ENCODE measurements around the gene PRKCH.

Gene PRKCH

GRCh38 chr14:61334197-61334701 lies 12.9 kb downstream of the PRKCH start:
- H3K36me3 ChIP-seq (ENCODE audit: insufficient read depth, low read length) = no peaks in the 10 kb centered on the region; the same call in 1 of the 2 replicates
- H3K4me1 ChIP-seq (ENCODE audit: insufficient read depth, low read length, poor library complexity, severe bottlenecking) = peaks cover 82% of the 10 kb centered on the region
- H3K9me3 ChIP-seq (ENCODE audit: insufficient read depth, low read depth, low read length) = no peaks in the 10 kb centered on the region
- no peaks in the 10 kb centered on the region for H3K9me2 ChIP-seq (replicated peaks; ENCODE audit: low read depth, low read length)
- no peaks in the 10 kb centered on the region for H3F3A ChIP-seq (ENCODE audit: low read depth)
- H3K9ac ChIP-seq (ENCODE audit: low read depth, low read length, poor library complexity, severe bottlenecking) = no peak overlapping the region
- no peaks in the 10 kb centered on the region for H3K27me3 ChIP-seq (ENCODE audit: insufficient read depth, low read length, poor library complexity, severe bottlenecking)
- peak overlapping the region; percentile 7 for H3K4me3 ChIP-seq (ENCODE audit: low read length, poor library complexity, severe bottlenecking)
- H4K20me1 ChIP-seq (ENCODE audit: insufficient read depth, low read length, poor library complexity, severe bottlenecking) = peaks cover 88% of the 10 kb centered on the region
- TF ChIP-seq EZH2phosphoT487 (IDR thresholded peaks at IDR 0.05; ENCODE audit: borderline replicate concordance) = no peak
- TF ChIP-seq CTCF (conservative IDR thresholded peaks at IDR 0.05; ENCODE audit: low read length) = no peak
- peaks cover 98% of the 10 kb centered on the region for H3K79me2 ChIP-seq (ENCODE audit: insufficient read depth, low read length)
- peak overlapping the region; percentile 71 for H3K4me2 ChIP-seq (ENCODE audit: low read depth, low read length, poor library complexity, severe bottlenecking)
- H2AFZ ChIP-seq (ENCODE audit: low read length) = no peak overlapping the region

DNA sequence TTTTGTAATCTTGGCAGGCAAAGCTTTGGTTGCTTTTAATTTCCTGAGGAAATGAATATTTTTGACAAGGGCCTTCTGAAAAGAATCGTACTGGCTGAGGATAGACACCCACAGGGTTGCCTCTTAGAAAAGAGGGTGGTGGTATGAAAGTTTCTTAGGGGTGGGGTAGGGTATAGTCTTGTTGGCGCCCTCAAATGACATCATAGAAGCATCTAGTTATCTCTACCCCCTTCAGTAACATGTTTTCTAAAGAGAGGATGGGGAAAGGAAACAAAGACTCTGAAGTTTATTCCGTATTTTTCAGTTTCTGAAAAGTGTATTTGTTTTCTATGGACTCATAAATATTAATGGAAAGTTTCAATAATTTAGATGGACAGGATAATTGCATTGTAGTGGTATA lies 13.7 kb downstream of the PRKCH start:
- H4K20me1 ChIP-seq (ENCODE audit: insufficient read depth, low read length, poor library complexity, severe bottlenecking) = peaks cover 86% of the 10 kb centered on the region

GRCh38 chr14:61335671-61336275 lies 14.4 kb downstream of the PRKCH start:
- Histone ChIP-seq H3K4me1 (ENCODE audit: insufficient read depth, low read length, poor library complexity, severe bottlenecking) (peaks cover 77% of the 10 kb centered on the region), H3K9me2 (replicated peaks; ENCODE audit: low read depth, low read length) (no peaks in the 10 kb centered on the region), H2AFZ (ENCODE audit: low read length) (no peak overlapping the region), H3F3A (ENCODE audit: low read depth) (no peaks in the 10 kb centered on the region), H3K79me2 (ENCODE audit: insufficient read depth, low read length) (peaks cover 94% of the 10 kb centered on the region), H3K27me3 (ENCODE audit: insufficient read depth, low read length, poor library complexity, severe bottlenecking) (no peaks in the 10 kb centered on the region), H4K20me1 (ENCODE audit: insufficient read depth, low read length, poor library complexity, severe bottlenecking) (peaks cover 83% of the 10 kb centered on the region), H3K9me3 (ENCODE audit: insufficient read depth, low read depth, low read length) (no peaks in the 10 kb centered on the region), H3K4me3 (ENCODE audit: low read length, poor library complexity, severe bottlenecking) (no peak overlapping the region), H3K9ac (ENCODE audit: low read depth, low read length, poor library complexity, severe bottlenecking) (no peak overlapping the region), H3K36me3 (ENCODE audit: insufficient read depth, low read length) (no peaks in the 10 kb centered on the region; the same call in 1 of the 2 replicates), H3K4me2 (ENCODE audit: low read depth, low read length, poor library complexity, severe bottlenecking) (peak overlapping the region; percentile 26)
- TF ChIP-seq CTCF (conservative IDR thresholded peaks at IDR 0.05; ENCODE audit: low read length) = no peak
- no peak for TF ChIP-seq EZH2phosphoT487 (IDR thresholded peaks at IDR 0.05; ENCODE audit: borderline replicate concordance)

More for the DNA sequence above, 13.7 kb downstream of the PRKCH start:
- Histone ChIP-seq H3K4me2 (ENCODE audit: low read depth, low read length, poor library complexity, severe bottlenecking) (peak overlapping the region; percentile 26), H3F3A (ENCODE audit: low read depth) (no peaks in the 10 kb centered on the region), H3K9me3 (ENCODE audit: insufficient read depth, low read depth, low read length) (no peaks in the 10 kb centered on the region), H3K9ac (ENCODE audit: low read depth, low read length, poor library complexity, severe bottlenecking) (no peak overlapping the region), H3K9me2 (replicated peaks; ENCODE audit: low read depth, low read length) (no peaks in the 10 kb centered on the region), H3K79me2 (ENCODE audit: insufficient read depth, low read length) (peaks cover 95% of the 10 kb centered on the region), H3K36me3 (ENCODE audit: insufficient read depth, low read length) (no peaks in the 10 kb centered on the region; the same call in 1 of the 2 replicates), H3K27me3 (ENCODE audit: insufficient read depth, low read length, poor library complexity, severe bottlenecking) (no peaks in the 10 kb centered on the region), H3K4me3 (ENCODE audit: low read length, poor library complexity, severe bottlenecking) (no peak overlapping the region), H2AFZ (ENCODE audit: low read length) (no peak overlapping the region), H3K4me1 (ENCODE audit: insufficient read depth, low read length, poor library complexity, severe bottlenecking) (peaks cover 79% of the 10 kb centered on the region)
- no peak for TF ChIP-seq EZH2phosphoT487 (IDR thresholded peaks at IDR 0.05; ENCODE audit: borderline replicate concordance)
- TF ChIP-seq CTCF (conservative IDR thresholded peaks at IDR 0.05; ENCODE audit: low read length) = no peak

Data from Loucy (cell line).